Activated CD8-positive, alpha-beta memory T cell treated with anti-CD3 and anti-CD28 coated beads, Interleukin-2, amount 50 U/mL, for 48 hours (primary cell): ENCODE measurements around the gene PLLP.
A peak's percentile ranks its signal among the peaks of the same experiment; 100 is the strongest.
"Not testable (repeated sequence)": the region's sequence is repeated elsewhere in the genome, so short reads cannot be mapped to it uniquely, and the experiment has no call there.

Experiments
- DNase-seq: peaks from one replicate; pipeline ENCODE4 v3.0.0-alpha.2; 2020

Gene PLLP

DNA sequence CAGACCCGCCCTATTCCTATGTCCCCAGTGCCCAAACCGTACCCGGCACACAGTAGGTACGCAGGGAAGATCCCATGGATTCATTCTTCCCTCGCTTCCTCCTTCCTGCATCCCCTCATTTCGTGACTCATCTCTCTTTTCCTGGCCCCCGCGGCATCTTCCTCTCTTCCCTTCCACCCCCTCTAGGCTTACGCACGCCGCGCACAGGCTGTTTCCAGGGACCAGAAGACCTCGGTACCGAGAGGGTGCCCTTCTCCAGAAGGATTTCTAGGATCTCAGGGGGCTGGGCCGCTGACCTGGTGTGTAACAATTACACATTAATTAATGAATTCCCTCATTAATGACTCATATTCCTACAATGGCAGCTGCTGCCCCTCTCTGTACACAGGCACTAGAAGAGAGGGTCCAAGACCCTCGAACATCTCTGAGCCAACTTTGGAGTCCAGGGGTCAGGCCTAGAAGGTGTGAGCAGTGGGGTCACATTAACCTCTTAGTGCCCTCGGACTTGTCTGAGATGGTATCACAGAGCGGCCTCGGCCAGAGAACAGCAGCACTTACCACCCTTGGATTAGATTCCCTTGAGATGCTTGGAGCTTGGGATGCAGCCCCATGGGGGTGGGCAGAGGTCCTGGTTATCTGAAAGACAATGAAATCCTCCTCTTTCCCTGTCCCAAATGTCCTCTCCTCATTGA, 16.8 kb upstream of the PLLP start:
- DNase-seq = no peak

DNA sequence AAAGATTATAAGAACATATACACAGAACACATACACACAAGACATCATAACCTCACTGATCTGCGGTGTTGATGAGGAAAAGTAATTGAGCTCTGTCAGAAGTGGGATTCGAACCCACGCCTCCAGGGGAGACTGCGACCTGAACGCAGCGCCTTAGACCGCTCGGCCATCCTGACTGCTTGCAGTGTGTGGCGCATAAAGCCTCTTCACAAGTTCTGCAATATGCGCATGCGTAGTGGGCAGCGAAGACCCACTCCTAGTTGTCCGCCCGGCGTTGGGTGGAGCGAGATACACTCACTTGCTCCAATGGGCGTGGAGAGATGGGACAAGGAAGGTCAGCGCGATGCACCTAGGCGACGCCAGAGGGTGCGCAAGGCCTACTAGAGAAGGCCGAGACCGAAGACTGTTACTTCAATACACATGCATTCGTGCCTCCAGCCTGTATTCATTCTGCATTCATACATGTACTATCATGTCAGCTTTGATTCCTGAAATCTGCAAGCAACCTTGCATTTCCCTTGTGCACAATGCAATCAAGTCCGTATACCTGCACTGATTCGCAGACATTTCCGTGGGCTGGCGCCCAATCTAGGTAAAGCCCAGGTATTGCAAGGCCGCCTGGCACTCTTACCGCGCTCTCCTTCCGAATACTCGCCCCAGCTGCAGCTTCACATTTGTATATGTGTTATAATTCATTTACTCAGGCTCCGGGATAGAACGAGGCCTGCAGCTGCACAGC, 16.1 kb upstream of the PLLP start:
- DNase-seq = peak; percentile 100

DNA sequence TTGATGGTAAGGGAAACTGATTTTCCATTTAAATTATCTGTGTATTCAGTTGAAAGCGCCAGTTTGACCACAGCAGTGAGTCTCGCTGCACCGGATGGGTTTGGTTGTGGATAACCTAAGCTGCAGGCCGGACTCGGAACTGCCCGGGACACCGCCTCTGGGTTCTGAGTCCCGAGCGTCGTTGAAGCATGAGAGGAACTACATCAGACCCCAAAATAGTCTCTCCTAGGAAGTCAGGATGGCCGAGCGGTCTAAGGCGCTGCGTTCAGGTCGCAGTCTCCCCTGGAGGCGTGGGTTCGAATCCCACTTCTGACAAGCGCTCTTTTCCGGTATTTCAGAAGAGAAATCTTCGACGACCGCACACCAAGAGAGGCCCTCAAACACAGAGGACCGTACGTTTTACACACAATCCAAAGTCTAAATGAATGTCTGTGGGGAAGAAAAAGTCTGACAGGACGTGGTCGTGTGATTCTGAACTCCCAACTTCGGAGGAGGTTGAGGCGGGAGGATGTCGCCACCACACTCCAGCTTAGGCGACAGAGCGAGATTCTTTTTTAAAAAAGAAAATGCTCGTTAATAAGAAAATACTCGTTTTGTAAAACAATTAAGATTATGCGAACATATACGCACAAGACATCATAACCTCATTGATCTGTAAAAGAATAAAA, 15.4 kb upstream of the PLLP start:
- peak; percentile 96 for DNase-seq

DNA sequence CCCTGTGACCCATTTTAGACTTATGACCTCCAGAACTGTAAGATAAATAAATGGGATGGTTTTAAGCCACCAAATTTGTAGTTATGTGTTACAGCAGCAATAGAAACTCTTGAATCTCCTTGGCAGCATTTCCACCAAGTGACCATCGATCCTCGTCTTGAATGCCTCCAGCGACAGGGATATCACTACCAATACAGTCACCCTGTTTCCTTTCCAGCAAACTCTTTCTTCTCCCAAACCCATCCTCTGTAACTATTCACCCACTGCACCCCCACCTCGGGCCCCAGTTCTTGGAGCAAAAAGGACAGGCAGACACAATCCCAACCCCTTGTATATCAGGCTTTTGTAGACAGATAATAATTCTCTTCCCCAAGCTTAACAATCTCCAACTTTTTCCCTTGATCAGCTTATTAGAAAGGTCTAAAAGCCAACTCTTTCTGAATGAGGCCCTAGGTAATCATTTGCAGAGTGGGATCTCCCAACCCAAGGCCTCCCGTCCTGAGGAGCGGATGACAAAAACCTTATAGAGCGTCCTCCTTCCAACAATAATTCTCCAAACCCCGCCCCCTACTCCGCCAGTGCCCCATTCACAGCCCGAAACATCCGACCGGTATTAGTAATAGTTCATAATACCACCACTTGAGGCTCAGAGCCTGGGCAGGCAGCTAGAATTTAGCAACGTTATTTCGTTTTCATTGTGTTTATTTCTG, 14.7 kb upstream of the PLLP start:
- peak; percentile 66 for DNase-seq

GRCh38 chr16:57297856-57298255, 13.4 kb upstream of the PLLP start:
- no peak for DNase-seq

DNA sequence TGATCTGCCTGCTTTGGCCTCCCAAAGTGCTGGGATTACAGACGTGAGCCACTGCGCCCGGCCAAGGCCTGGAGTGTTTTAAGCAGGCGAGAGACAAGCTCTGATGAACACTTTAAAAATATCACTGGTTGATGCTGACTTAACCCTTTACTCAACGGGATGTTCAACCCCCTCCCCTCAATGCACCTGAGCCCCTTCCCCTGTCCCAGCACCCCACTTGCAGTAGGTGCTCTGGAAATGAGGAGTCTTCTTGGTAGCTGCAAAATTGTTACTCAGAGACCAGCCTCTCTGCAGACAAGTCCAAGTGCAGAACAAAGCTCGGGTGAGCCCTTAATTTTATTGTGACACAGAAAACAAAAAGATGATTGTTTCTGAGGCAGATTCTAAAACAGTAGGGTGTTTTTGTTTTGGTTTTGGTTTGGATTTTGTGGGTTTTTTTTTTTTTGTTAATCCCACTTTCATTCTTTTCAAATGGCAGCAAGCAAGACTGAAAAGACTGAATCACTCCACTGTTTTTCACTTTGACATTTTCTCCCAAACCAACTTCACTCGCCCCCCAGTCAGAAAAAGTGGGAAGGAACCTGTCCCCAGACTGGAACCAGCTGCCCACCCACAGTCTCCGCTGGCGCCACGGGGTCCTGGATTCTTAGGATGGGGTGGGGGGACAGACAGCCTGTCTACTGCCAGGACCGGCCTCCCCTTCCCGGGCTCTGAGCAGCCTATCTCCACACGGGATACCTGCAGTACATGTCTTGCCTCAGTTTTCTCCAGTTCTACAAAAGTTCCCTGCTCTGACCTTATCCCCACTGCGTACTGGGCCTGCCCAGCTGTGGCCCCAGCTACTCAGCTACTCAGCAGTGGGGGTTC, 5.2 kb upstream of the PLLP start:
- DNase-seq = no peak

DNA sequence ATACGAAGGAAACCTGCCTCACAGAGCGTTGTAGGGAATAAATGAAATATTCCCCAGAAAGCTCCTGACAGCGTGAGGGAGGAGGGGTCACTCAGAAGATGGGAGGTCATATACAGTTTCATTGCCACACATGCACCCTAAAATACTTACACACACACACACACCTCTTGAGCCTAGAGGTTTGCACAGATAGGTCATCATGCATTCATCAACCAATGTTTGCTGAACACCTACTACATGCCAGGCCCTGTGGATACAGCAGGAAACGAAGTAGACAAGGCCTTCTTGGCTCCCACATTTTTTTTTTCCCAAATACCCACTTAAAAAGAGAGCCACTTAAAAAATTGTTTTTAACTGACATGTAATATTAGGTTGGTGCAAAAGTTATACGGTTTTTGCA, 907 bp upstream of the PLLP start:
- DNase-seq = no peak

DNA sequence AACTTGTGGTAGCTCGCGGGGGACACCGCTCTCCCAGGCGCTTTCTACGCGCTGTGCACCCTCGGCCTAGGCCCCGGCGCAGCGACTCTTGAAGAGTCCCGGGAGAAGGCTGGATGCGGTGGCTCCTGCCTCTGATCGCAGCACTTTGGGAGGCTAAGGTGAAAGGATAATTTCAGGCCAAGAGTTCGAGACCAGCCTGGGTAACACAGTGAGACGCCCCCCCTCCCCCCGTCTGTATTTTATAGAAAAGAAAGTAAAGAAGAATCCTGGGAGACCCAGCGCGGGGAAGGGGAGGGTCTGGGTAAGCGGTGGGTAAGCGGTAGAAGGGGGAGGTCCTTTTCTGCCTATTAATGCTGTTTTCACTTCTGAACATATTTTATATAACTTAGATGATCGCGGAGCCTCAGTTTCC, 486 bp upstream of the PLLP start:
- no peak for DNase-seq

- no peak for DNase-seq
Measured at GRCh38 chr16:57283959-57284208, 588 bp downstream of the PLLP start.

DNA sequence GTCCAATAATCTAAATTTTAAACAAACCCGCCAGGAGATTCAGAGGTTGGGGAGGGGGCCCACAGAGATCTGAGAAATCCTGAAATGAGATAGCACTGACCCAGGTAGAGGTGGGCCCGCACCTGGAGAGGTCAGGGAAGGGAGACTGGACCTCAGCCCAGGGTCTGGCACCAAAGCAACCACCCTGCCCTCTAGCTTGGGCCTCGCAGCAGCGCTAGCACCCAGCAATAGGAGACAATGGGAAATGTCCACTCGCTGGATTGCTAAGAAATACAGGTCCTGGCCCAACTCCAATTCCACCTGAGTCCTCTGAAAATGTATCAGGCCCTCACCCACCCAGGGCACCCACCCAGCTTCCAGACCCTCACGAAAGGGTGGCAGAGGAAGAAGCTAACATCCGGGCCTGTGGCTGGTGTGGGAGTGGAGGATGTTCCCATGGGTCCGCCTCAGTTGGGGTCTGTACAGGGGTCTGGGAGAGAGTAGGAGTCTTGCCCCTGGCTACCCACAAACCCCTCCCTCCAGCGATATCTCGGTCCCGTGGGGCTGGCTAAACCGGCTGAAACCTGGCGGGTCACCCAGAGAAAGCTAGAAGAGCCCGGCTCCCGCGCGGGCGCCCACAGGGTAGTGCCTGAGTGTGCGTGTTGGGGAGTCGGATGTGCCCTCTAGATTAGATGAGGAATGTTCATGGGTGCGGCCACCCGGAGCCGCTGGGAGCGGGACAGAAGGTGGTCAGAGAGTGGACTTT, 1.1 kb downstream of the PLLP start:
- no peak for DNase-seq

GRCh38 chr16:57282510-57283213, 1.8 kb downstream of the PLLP start:
- no peak for DNase-seq

DNA sequence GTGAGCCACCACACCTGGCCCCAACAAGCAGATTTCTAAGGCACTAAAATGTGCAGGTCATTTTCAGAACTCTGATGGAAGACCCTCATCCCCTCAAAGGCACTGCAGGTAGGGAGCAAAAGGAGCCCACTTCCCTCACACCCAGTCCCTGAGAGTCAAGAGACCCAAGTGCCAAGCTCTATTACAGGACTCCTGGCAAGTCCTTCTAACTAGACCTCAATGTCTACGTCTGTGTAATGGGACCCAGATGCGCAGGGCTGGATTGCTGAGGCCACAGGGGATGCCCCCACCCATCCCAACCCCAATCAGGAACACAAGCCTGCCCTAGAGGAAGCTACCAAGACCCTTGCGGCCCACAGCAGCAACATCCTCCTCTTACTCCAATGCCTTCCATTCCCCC, 2.7 kb downstream of the PLLP start:
- no peak for DNase-seq

- no peak for DNase-seq
Measured at GRCh38 chr16:57279780-57280638, 4.5 kb downstream of the PLLP start.

DNA sequence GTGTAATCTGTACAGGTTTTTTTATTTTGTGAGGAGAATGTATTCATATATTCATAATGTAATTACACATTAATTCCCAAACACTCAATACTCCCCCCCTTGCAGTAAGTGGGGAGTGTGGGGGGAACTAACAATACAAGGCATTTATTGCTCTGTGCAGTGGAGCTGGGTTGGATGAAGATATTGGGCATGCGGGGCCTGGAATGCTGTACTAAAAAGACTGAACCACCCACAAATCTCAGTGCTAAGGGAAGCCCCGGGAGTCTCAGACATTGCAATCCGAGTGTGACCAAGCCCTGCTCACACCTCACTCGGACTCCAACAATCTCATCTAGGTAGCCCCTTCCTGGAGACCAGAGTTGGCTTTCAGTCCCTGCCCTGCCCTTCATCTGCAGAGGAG, 6.0 kb downstream of the PLLP start:
- no peak for DNase-seq

GRCh38 chr16:57277586-57277985, 6.9 kb downstream of the PLLP start:
- DNase-seq = no peak

DNA sequence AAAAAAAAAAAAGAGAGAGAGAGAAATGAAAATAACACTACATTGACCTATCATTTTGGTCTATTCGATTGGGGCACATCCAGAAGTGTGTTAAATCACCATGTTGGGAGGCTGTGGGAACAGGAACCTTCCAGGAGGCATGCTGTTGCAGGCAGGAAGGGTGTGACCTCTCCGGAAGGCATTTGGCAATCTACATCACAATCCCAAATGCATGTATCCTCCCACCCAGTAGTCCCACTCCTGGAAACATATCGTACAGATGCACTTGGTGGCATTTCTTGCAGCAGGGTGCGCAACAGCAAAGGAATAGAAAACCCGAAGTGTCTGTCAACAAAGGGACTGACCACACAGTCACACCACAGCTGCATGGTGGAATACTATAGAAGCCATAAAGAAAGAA, 7.9 kb downstream of the PLLP start:
- DNase-seq = no peak

- DNase-seq = not testable (repeated sequence)
Measured at GRCh38 chr16:57275946-57276345, 8.5 kb downstream of the PLLP start.

DNA sequence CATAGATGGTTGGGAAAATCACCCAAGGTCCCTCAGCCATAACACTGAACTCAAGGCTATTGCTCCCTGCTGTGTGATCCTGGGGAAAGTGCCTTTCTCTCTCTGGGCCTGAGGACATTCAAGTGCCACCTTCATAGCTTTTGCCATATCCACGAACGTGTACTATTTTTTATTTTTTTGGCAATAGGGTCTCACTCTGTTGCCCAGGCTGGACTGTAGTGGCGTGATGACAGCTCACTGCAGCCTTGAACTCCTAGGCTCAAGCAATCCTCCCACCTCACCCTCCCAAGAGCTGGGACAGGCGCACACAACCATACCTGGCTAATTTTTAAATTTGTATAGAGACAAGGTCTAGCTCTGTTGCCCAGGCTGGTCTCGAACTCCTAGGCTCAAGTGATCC, 10.6 kb downstream of the PLLP start:
- DNase-seq = no peak

DNA sequence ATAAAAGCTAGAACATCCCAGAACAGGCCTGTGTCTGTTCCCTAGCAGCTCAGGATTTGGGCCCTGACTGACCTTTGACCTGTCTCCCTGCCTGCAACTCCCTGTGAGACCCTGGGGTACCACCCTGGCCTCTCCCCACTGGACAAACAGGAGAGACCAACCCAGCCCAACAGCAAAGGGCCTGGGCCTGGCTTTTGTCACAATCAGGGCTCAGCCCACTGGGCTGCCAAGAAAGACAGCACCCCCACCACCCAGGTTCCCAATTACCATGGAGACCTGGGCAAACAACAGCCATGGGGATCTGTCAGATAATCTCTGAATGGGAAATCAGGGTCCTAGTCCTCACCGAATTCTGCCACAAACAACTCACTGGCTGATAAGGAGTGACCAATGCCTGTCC, 11.1 kb downstream of the PLLP start:
- DNase-seq = no peak

DNA sequence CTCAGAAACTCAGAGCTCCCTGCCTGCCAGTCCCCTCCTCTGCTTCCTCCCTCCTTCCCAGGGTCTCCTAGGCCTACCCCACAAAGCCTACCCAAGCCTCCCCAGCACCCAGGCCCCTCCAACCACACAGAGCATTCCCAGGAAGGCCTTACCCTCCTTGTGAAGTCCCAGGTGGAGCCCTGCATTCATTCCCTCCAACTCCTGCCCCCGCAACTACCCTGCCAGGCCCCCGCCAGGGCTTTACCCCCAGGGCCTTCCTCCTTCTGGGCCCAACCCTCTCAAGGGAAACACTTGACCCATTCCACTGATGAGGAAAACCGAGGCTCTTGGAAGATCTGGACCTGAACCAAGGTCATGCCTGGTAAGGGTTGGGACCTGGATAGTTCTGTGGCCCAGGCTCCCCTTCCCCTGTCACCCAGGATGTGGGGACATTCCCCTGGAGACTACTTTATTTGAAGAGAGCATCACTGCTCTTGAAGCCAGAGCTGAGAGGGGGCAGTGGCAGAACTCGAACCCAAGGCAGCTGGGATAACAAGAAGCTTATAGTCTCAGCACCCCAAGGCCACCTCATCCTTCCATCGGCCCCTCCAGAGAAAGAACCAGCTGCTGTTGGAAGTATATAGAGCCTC, 12.5 kb downstream of the PLLP start:
- no peak for DNase-seq
